Measurements from ENCODE around the gene CEP83. TPM values are rescaled to one million over a fixed set of nuclear protein-coding genes. Genes with fewer than 3 reads are reported as not detected.

CEP83 gene
- total and polyA plus RNA-seq, 2 experiments from 2014 or later = 5.8 to 6.9 TPM

DNA sequence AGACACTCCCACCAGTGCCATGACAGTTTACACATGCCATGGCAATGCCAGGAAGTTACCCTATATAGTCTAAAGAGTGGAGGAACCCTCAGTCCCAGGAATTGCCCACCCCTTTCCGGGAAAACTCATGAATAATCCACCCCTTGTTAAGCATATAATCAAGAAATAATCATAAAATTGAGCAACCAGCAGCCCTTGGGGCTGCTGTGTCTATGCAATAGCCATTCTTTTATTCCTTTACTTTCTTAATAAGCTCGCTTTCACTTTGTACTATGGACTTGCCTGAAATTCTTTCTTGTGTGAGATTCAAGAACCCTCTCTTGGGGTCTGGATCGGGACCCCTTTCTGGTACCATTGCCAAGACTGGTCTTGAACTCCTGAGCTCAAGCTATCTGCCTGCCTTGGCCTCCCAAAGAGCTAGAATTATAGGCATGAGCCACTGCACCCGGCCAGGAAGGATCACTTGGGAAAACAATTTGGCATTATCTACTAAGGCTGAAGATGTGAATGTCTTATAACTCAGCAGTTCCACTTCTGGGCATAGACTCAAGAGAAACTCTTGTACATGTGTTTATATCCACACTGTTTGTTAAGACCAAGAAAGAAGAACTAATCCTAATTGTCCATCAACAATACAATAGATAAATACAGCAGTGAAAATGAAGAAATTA, 35.9 kb upstream of the CEP83 start:
- no peak overlapping the region for H3K4me2 ChIP-seq (ENCODE audit: unreplicated experiment)
- in situ Hi-C loops (cut with MboI) = no loop called here
- no peaks in the 10 kb centered on the region for H3K4me1 ChIP-seq (ENCODE audit: insufficient read depth)
- no peaks in the 10 kb centered on the region for H3K9me3 ChIP-seq (ENCODE audit: low read depth)
- H2AFZ ChIP-seq = no peak overlapping the region
- no peaks in the 10 kb centered on the region for H3K79me2 ChIP-seq (ENCODE audit: insufficient read depth)
- TF ChIP-seq EZH2 (IDR thresholded peaks at IDR 0.05; ENCODE audit: insufficient read depth, poor library complexity, severe bottlenecking) (no peak), EZH2phosphoT487 (IDR thresholded peaks at IDR 0.05; ENCODE audit: insufficient read depth, low read depth) (no peak)
- no peaks in the 10 kb centered on the region for H3K9me2 ChIP-seq (ENCODE audit: insufficient read depth)
- H3K9ac ChIP-seq = no peak overlapping the region
- no peak for DNase-seq
- no peaks in the 10 kb centered on the region for H3K36me3 ChIP-seq (ENCODE audit: low read depth)
- peaks cover 18% of the 10 kb centered on the region for H3K27me3 ChIP-seq (replicated peaks; ENCODE audit: insufficient read depth)
- H3K27ac ChIP-seq = no peak overlapping the region
- no peaks in the 10 kb centered on the region for H4K20me1 ChIP-seq (ENCODE audit: insufficient read depth)
- no peak overlapping the region for H3K4me3 ChIP-seq
- WGBS, 2 experiments (ENCODE audit: low coverage in 1 of 2, low lambda C conversion rate in 2 of 2, missing lambda C conversion rate in 2 of 2) = 19% methylated on average over 4 of the region's 4 CpGs
- H3F3A ChIP-seq (ENCODE audit: insufficient read depth) = no peaks in the 10 kb centered on the region

DNA sequence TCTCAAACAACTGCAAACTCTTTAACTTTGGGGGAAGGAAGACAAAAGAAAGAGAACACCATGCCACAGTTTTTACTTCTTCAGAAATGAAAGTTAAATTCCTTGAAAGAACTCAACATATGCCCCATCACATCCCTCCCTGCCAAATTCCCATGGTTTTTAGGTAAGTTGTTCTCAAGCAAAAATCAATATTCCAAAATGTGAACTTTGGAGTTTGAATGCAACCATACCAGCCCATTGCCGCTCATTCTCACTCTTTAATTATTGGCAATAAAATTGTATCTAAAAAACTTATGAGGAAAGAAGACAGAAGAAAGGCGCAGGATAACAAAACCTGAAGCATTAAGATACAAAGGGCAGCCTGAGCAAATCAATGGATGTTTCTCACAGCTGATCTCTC, 31.8 kb upstream of the CEP83 start:
- Histone ChIP-seq H3K9me2 (ENCODE audit: insufficient read depth) (no peaks in the 10 kb centered on the region), H3K9me3 (ENCODE audit: low read depth) (no peaks in the 10 kb centered on the region), H3F3A (ENCODE audit: insufficient read depth) (no peaks in the 10 kb centered on the region), H3K4me1 (ENCODE audit: insufficient read depth) (no peaks in the 10 kb centered on the region), H3K9ac (no peak overlapping the region), H2AFZ (no peak overlapping the region), H4K20me1 (ENCODE audit: insufficient read depth) (no peaks in the 10 kb centered on the region), H3K4me3 (no peak overlapping the region), H3K79me2 (ENCODE audit: insufficient read depth) (no peaks in the 10 kb centered on the region), H3K36me3 (ENCODE audit: low read depth) (no peaks in the 10 kb centered on the region), H3K27me3 (replicated peaks; ENCODE audit: insufficient read depth) (peaks cover 25% of the 10 kb centered on the region), H3K4me2 (ENCODE audit: unreplicated experiment) (no peak overlapping the region), H3K27ac (no peak overlapping the region)
- DNase-seq = no peak
- in situ Hi-C loops (cut with MboI) = no loop called here
- TF ChIP-seq EZH2 (IDR thresholded peaks at IDR 0.05; ENCODE audit: insufficient read depth, poor library complexity, severe bottlenecking) = no peak
- TF ChIP-seq EZH2phosphoT487 (IDR thresholded peaks at IDR 0.05; ENCODE audit: insufficient read depth, low read depth) = no peak
- WGBS, 2 experiments (ENCODE audit: low coverage in 1 of 2, low lambda C conversion rate in 2 of 2, missing lambda C conversion rate in 2 of 2) = 48 to 55% methylated on average over 2 of the region's 2 CpGs

DNA sequence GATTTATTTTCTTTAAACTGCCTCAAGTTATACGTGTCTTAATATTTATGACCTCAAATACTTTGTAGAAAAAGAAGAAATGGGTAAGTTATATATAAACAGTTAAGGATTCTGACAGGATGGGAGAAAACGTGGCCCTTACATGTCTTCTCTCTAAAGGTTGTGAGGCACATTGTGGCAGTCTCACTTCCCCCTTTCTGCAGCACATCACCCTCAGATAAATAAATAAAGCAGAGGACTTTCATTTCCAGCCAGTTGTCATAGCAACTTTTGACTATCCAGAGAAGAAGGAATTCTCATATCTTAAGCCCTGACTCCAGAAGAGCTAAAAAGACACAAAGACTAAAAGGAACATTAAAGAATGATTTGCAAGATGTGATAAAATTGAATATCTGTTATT, 28.8 kb upstream of the CEP83 start:
- H3K4me1 ChIP-seq (ENCODE audit: insufficient read depth) = no peaks in the 10 kb centered on the region
- H3K27me3 ChIP-seq (replicated peaks; ENCODE audit: insufficient read depth) = peaks cover 20% of the 10 kb centered on the region
- no peaks in the 10 kb centered on the region for H3K36me3 ChIP-seq (ENCODE audit: low read depth)
- WGBS, 2 experiments (ENCODE audit: low coverage in 1 of 2, low lambda C conversion rate in 2 of 2, missing lambda C conversion rate in 2 of 2) = 39 to 40% methylated on average over 2 of the region's 2 CpGs
- H3F3A ChIP-seq (ENCODE audit: insufficient read depth) = no peaks in the 10 kb centered on the region
- H3K9ac ChIP-seq = no peak overlapping the region
- no peaks in the 10 kb centered on the region for H3K79me2 ChIP-seq (ENCODE audit: insufficient read depth)
- H3K9me2 ChIP-seq (ENCODE audit: insufficient read depth) = no peaks in the 10 kb centered on the region
- no peak for DNase-seq
- no peak overlapping the region for H3K4me3 ChIP-seq
- no peak overlapping the region for H2AFZ ChIP-seq
- no peaks in the 10 kb centered on the region for H3K9me3 ChIP-seq (ENCODE audit: low read depth)
- no peaks in the 10 kb centered on the region for H4K20me1 ChIP-seq (ENCODE audit: insufficient read depth)
- H3K4me2 ChIP-seq (ENCODE audit: unreplicated experiment) = no peak overlapping the region
- in situ Hi-C loops (cut with MboI) = no loop called here
- TF ChIP-seq EZH2 (IDR thresholded peaks at IDR 0.05; ENCODE audit: insufficient read depth, poor library complexity, severe bottlenecking) (no peak), EZH2phosphoT487 (IDR thresholded peaks at IDR 0.05; ENCODE audit: insufficient read depth, low read depth) (no peak)
- H3K27ac ChIP-seq = no peak overlapping the region

DNA sequence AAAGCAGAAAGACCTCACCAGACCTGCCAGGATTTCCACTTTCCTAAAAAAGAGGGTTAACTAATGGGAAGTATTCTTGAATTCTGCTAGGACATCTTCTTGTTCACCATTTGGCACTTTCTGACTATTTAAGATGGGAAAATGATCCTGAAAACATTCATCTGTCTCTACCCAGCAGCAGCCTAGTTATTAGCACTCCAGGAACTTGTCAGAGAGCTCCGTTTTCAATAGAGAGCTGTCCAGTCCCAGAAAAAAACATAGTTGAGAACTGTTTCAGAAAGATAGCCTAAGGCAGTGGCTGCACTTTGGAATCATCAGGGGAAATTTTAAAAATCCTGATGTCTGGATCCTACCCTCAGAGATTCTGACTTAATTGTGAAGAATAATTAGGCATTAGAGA, 22.1 kb upstream of the CEP83 start:
- Histone ChIP-seq H3K4me3 (no peak overlapping the region), H3K9me2 (ENCODE audit: insufficient read depth) (no peaks in the 10 kb centered on the region), H3K9me3 (ENCODE audit: low read depth) (no peaks in the 10 kb centered on the region), H3K36me3 (ENCODE audit: low read depth) (no peaks in the 10 kb centered on the region), H3K27ac (no peak overlapping the region), H2AFZ (no peak overlapping the region), H4K20me1 (ENCODE audit: insufficient read depth) (no peaks in the 10 kb centered on the region), H3K4me2 (ENCODE audit: unreplicated experiment) (no peak overlapping the region), H3F3A (ENCODE audit: insufficient read depth) (no peaks in the 10 kb centered on the region), H3K9ac (no peak overlapping the region), H3K79me2 (ENCODE audit: insufficient read depth) (no peaks in the 10 kb centered on the region), H3K4me1 (ENCODE audit: insufficient read depth) (no peaks in the 10 kb centered on the region), H3K27me3 (replicated peaks; ENCODE audit: insufficient read depth) (0 out of 2 replicates have a peak, but pooled peaks cover 5% of the 10 kb centered on the region)
- in situ Hi-C loops (cut with MboI) = no loop called here
- 0 to 4% methylated on average over 1 of the region's 1 CpG for WGBS, 2 experiments (ENCODE audit: low coverage in 1 of 2, low lambda C conversion rate in 2 of 2, missing lambda C conversion rate in 2 of 2)
- no peak for DNase-seq
- TF ChIP-seq EZH2 (IDR thresholded peaks at IDR 0.05; ENCODE audit: insufficient read depth, poor library complexity, severe bottlenecking) = no peak
- no peak for TF ChIP-seq EZH2phosphoT487 (IDR thresholded peaks at IDR 0.05; ENCODE audit: insufficient read depth, low read depth)
